ENCODE results near the gene COCH. TPM values are rescaled to one million over a fixed set of nuclear protein-coding genes. Genes with fewer than 3 reads are reported as not detected.

The COCH gene
- 1 to 10 TPM in 3 of 7 donors, under 1 TPM in 3, not detected in 1; 0.30 to 2.6 (median 1.0) TPM for total RNA-seq
- polyA plus RNA-seq, result 1 to 10 TPM; 1.1 to 1.7 TPM
- long read RNA-seq, donor 1, partial matches to known transcripts, result 0 of 15 reads
- long read RNA-seq, donor 1, other reads (novel, unspliced or antisense), result 13 of 15 reads
- long read RNA-seq, donor 2, partial matches to known transcripts, result 11 of 13 reads
- long read RNA-seq, donor 2, other reads (novel, unspliced or antisense), result 0 of 13 reads
- long read RNA-seq, donor 3, partial matches to known transcripts, result 0 of 13 reads
- long read RNA-seq, donor 3, other reads (novel, unspliced or antisense), result 12 of 13 reads

- TF ChIP-seq EP300 (IDR thresholded peaks at IDR 0.05), result no peak
- TF ChIP-seq, protein P1, sequence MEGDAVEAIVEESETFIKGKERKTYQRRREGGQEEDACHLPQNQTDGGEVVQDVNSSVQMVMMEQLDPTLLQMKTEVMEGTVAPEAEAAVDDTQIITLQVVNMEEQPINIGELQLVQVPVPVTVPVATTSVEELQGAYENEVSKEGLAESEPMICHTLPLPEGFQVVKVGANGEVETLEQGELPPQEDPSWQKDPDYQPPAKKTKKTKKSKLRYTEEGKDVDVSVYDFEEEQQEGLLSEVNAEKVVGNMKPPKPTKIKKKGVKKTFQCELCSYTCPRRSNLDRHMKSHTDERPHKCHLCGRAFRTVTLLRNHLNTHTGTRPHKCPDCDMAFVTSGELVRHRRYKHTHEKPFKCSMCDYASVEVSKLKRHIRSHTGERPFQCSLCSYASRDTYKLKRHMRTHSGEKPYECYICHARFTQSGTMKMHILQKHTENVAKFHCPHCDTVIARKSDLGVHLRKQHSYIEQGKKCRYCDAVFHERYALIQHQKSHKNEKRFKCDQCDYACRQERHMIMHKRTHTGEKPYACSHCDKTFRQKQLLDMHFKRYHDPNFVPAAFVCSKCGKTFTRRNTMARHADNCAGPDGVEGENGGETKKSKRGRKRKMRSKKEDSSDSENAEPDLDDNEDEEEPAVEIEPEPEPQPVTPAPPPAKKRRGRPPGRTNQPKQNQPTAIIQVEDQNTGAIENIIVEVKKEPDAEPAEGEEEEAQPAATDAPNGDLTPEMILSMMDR (IDR thresholded peaks at IDR 0.05), result no peak
- no peak for TF ChIP-seq POLR2A (IDR thresholded peaks at IDR 0.05)
- 4 to 7% (median 5%) methylated on average over 66 to 99 of the region's 99 CpGs for WGBS, 3 donors
- peak in 3 of 5 donors; percentile 18 to 40 (median 21) for DNase-seq
- Histone ChIP-seq H3K27me3 (no peaks in the 10 kb centered on the region), H3K27ac (no peak within 1 kb of the TSS), H3K4me3 (peak within 1 kb of the TSS; percentile 16), H3K36me3 (no peaks in the 10 kb centered on the region), H3K4me1 (ENCODE audit: insufficient read depth) (peaks cover 12% of the 10 kb centered on the region), H3K9me3 (no peaks in the 10 kb centered on the region)
- intact Hi-C loops (cut with DNase I), result no loop called here
Observed at GRCh38 chr14:30874120-30874998, at the start of gene COCH. Gene COCH, plus strand, starts transcription at chr14:30874559. Its CDS starts 380 bp downstream, at chr14:30874939.

DNA sequence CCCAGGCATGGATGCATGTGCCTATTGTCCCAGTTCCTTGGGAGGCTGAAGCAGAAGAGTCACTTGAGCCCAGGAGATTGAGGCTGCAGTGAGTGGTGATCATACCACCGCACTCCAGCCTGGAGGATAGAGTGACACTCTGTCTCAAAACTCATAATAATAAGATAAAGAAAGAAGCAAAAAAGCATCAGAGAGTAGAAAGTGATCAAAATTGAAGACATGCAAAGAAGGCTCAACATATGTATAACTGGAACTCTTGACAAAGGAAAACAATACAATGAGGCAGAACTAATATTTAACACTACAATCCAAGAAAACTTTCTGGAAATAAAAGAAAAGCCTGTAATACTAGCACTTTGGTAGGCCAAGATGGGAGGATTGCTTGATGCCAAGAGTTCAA, 48.3 kb upstream of the COCH start:
- no peak for DNase-seq
- Histone ChIP-seq H3K27me3 (no peaks in the 10 kb centered on the region), H3K27ac (no peak overlapping the region), H3K4me1 (ENCODE audit: insufficient read depth) (no peaks in the 10 kb centered on the region), H3K4me3 (no peak overlapping the region), H3K9me3 (no peaks in the 10 kb centered on the region), H3K36me3 (no peaks in the 10 kb centered on the region)
- TF ChIP-seq, protein P1 (IDR thresholded peaks at IDR 0.05), result no peak
- TF ChIP-seq POLR2A (IDR thresholded peaks at IDR 0.05), result no peak
- TF ChIP-seq EP300 (IDR thresholded peaks at IDR 0.05), result no peak
- 93 to 97% (median 93%) methylated on average over 1 of the region's 1 CpG for WGBS, 3 donors
- intact Hi-C loops (cut with DNase I), result no loop called here

DNA sequence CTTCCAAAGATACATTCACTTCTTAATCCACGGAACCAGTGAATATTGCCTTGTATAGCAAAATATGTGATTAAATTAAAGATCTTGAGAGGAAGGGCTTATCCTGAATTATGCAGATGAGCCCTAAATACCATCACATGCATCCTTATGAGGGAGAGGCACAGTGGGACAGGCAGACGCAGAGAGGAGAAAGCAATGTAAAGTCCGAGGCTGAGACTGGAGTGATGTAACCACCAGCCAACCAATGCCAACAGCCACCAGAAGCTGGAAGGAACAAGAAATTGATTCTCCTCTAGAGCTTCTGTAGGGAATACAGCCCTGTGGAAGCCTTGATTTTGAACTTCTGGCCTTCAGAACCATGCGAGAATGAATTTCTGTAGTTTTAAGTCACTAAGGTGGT, 44.5 kb upstream of the COCH start:
- intact Hi-C loops (cut with DNase I), result no loop called here
- H3K27ac ChIP-seq, result no peak overlapping the region
- H3K36me3 ChIP-seq, result no peaks in the 10 kb centered on the region
- H3K9me3 ChIP-seq, result peaks cover 0 to 4% of the 10 kb centered on the region in 2 donors
- WGBS, 3 donors, result 73 to 86% (median 81%) methylated on average over 4 of the region's 4 CpGs
- H3K27me3 ChIP-seq, result no peaks in the 10 kb centered on the region
- no peaks in the 10 kb centered on the region for H3K4me1 ChIP-seq (ENCODE audit: insufficient read depth)
- no peak overlapping the region for H3K4me3 ChIP-seq
- no peak for DNase-seq
- TF ChIP-seq, protein P1 (IDR thresholded peaks at IDR 0.05), result no peak
- TF ChIP-seq EP300 (IDR thresholded peaks at IDR 0.05), result no peak
- TF ChIP-seq POLR2A (IDR thresholded peaks at IDR 0.05), result no peak

GRCh38 chr14:30834353-30834752, 40.0 kb upstream of the COCH start:
- Histone ChIP-seq H3K36me3 (no peaks in the 10 kb centered on the region), H3K4me1 (ENCODE audit: insufficient read depth) (no peaks in the 10 kb centered on the region), H3K27ac (no peak overlapping the region), H3K9me3 (peaks cover 0 to 4% of the 10 kb centered on the region in 2 donors), H3K4me3 (no peak overlapping the region), H3K27me3 (no peaks in the 10 kb centered on the region)
- TF ChIP-seq, protein P1 (IDR thresholded peaks at IDR 0.05), result no peak
- TF ChIP-seq POLR2A (IDR thresholded peaks at IDR 0.05), result no peak
- no peak for TF ChIP-seq EP300 (IDR thresholded peaks at IDR 0.05)
- DNase-seq, result no peak
- intact Hi-C loops (cut with DNase I), result no loop called here
